SU-DHL-6 (cell line): Measurements from ENCODE around the gene HELZ.
"Not testable (repeated sequence)": the region's sequence is repeated elsewhere in the genome, so short reads cannot be mapped to it uniquely, and the experiment has no call there.

Experiments
- H2AFZ ChIP-seq: fragments of 200-600 bp; sonication (generic); 2 replicates; pipeline ENCODE4 v1.6.1; 2014; ENCODE audit warnings: low read depth, mild to moderate bottlenecking, moderate library complexity, mixed read lengths, antibody characterized with exemption, low read length; ENCODE audit not compliant: severe bottlenecking
- H3F3A ChIP-seq: fragments of 200-600 bp; shearing (Covaris generic); 2 replicates; pipeline ENCODE4 v1.6.0; 2016; ENCODE audit warnings: antibody characterized with exemption, mild to moderate bottlenecking; ENCODE audit not compliant: insufficient read depth
- H3K27ac ChIP-seq: fragments of 200-600 bp; sonication (generic); 2 replicates; pipeline ENCODE4 v1.5.1; 2016; ENCODE audit warnings: low read depth, mild to moderate bottlenecking, low read length, moderate library complexity, mixed read lengths
- H3K27me3 ChIP-seq: fragments of 200-600 bp; sonication (generic), shearing (Covaris generic); 2 replicates; pipeline ENCODE4 v1.6.0; 2014; ENCODE audit warnings: mild to moderate bottlenecking, low read length
- H3K36me3 ChIP-seq: fragments of 200-600 bp; sonication (generic); 2 replicates; pipeline ENCODE4 v1.6.1; 2014; ENCODE audit warnings: mild to moderate bottlenecking, low read length, mixed read lengths
- H3K4me2 ChIP-seq: fragments of 300-600, 200-600 bp; shearing (Covaris generic), sonication (generic); 2 replicates; pipeline ENCODE4 v1.6.0; 2014; ENCODE audit warnings: low read length, low read depth, mild to moderate bottlenecking; ENCODE audit not compliant: poor library complexity, severe bottlenecking
- H3K4me3 ChIP-seq: fragments of 200-600 bp; sonication (generic); 2 replicates; pipeline ENCODE4 v1.5.1; 2014; ENCODE audit warnings: antibody characterized with exemption, low read length, mild to moderate bottlenecking, mixed read lengths; ENCODE audit not compliant: insufficient read depth, poor library complexity, severe bottlenecking
- H3K79me2 ChIP-seq: fragments of 200-600 bp; sonication (generic); 2 replicates; pipeline ENCODE4 v1.6.1; 2014; ENCODE audit warnings: mild to moderate bottlenecking, low read length, moderate library complexity; ENCODE audit not compliant: insufficient read depth
- H3K9ac ChIP-seq: fragments of 200-600 bp; sonication (generic); 2 replicates; pipeline ENCODE4 v1.7.0; 2014; ENCODE audit warnings: mild to moderate bottlenecking, low read length
- H3K9me2 ChIP-seq: fragments of 200-600 bp; sonication (generic); replicated peaks from 2 replicates; pipeline ENCODE4 v1.6.1; 2014; ENCODE audit warnings: low read length; ENCODE audit not compliant: insufficient read depth
- H3K9me3 ChIP-seq: fragments of 200-600 bp; sonication (generic); 2 replicates; pipeline ENCODE4 v1.6.1; 2014; ENCODE audit warnings: low read length, mixed read lengths; ENCODE audit not compliant: insufficient read depth
- H4K20me1 ChIP-seq: fragments of 200-600 bp; sonication (generic); 2 replicates; pipeline ENCODE4 v1.6.1; 2014; ENCODE audit warnings: low read depth, mild to moderate bottlenecking, antibody characterized with exemption, low read length, moderate library complexity, mixed read lengths
- EZH2phosphoT487 ChIP-seq: fragments of 200-600 bp; sonication (generic), shearing (Covaris generic); conservative IDR thresholded peaks from 2 replicates; pipeline ENCODE4 v1.6.1; 2018; ENCODE audit warnings: mild to moderate bottlenecking, antibody characterized with exemption, low read length, moderate library complexity, mixed read lengths
- TF ChIP-seq, protein P1 (sequence below): fragments of 200-600 bp; sonication (generic); IDR thresholded peaks from one replicate; pipeline ENCODE4 v1.5.1; 2017; ENCODE audit warnings: antibody characterized with exemption, mild to moderate bottlenecking, low read length, moderate library complexity; ENCODE audit not compliant: insufficient read depth, poor library complexity, severe bottlenecking

The HELZ gene

DNA sequence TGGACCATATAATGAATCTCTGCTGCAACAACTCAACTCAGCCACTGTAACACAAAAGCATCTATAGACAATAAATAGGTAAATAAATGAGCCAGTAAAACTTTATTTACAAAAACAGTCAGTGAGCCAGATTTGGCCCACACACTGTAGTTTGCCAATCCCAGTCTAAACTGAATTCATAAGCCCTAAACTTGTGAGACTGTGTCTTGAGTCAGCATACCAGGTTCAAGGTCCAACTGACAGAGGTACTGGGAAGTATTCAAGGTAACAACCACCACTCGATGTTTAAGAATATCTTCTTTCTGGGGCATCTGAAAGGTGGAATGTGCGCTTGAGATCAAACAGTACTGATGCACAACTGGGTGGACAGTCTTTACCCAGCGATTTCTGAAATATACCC lies 94.2 kb downstream of the HELZ start:
- no peaks in the 10 kb centered on the region for H3K27me3 ChIP-seq
- H3K27ac ChIP-seq, result no peak overlapping the region
- no peaks in the 10 kb centered on the region; the same call in 1 of the 2 replicates for H3F3A ChIP-seq
- H3K79me2 ChIP-seq, result no peaks in the 10 kb centered on the region
- no peaks in the 10 kb centered on the region for H3K9me3 ChIP-seq
- H3K36me3 ChIP-seq, result peaks cover 18% of the 10 kb centered on the region; the same call in 1 of the 2 replicates
- H2AFZ ChIP-seq, result no peak overlapping the region
- no peak overlapping the region for H3K9ac ChIP-seq
- no peaks in the 10 kb centered on the region for H3K9me2 ChIP-seq
- TF ChIP-seq, protein P1, sequence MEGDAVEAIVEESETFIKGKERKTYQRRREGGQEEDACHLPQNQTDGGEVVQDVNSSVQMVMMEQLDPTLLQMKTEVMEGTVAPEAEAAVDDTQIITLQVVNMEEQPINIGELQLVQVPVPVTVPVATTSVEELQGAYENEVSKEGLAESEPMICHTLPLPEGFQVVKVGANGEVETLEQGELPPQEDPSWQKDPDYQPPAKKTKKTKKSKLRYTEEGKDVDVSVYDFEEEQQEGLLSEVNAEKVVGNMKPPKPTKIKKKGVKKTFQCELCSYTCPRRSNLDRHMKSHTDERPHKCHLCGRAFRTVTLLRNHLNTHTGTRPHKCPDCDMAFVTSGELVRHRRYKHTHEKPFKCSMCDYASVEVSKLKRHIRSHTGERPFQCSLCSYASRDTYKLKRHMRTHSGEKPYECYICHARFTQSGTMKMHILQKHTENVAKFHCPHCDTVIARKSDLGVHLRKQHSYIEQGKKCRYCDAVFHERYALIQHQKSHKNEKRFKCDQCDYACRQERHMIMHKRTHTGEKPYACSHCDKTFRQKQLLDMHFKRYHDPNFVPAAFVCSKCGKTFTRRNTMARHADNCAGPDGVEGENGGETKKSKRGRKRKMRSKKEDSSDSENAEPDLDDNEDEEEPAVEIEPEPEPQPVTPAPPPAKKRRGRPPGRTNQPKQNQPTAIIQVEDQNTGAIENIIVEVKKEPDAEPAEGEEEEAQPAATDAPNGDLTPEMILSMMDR, result no peak
- TF ChIP-seq EZH2phosphoT487, result no peak
- H4K20me1 ChIP-seq, result no peaks in the 10 kb centered on the region
- no peak overlapping the region for H3K4me3 ChIP-seq
- H3K4me2 ChIP-seq, result no peak overlapping the region

DNA sequence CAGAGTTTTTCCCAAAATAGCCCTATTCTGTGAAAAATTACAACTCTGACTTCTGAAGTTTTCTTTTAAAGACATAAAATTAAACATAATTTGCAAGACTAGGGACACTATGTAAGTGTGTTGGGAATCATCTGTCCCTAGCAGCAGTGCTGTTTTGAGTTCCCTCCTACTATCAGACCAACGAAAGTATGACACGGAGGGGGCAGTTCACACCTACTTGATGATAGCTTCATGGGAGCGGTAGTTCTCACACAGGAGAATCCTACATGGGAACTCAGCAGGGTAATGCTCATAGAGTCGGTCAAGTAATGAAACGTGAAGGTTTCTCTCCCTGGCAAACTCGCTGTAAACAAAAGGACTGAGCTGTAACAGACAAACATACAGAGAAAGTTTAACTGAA lies 96.6 kb downstream of the HELZ start:
- H3K27ac ChIP-seq, result no peak overlapping the region
- H3K27me3 ChIP-seq, result no peaks in the 10 kb centered on the region
- H3K36me3 ChIP-seq, result peaks cover 27% of the 10 kb centered on the region; the same call in 1 of the 2 replicates
- TF ChIP-seq EZH2phosphoT487, result no peak
- TF ChIP-seq, protein P1, result no peak
- no peaks in the 10 kb centered on the region; the same call in 1 of the 2 replicates for H3F3A ChIP-seq
- H2AFZ ChIP-seq, result no peak overlapping the region
- H3K9ac ChIP-seq, result no peak overlapping the region
- no peaks in the 10 kb centered on the region for H3K9me3 ChIP-seq
- H3K79me2 ChIP-seq, result no peaks in the 10 kb centered on the region
- H4K20me1 ChIP-seq, result no peaks in the 10 kb centered on the region
- no peak overlapping the region for H3K4me3 ChIP-seq
- H3K4me2 ChIP-seq, result no peak overlapping the region
- no peaks in the 10 kb centered on the region for H3K9me2 ChIP-seq

DNA sequence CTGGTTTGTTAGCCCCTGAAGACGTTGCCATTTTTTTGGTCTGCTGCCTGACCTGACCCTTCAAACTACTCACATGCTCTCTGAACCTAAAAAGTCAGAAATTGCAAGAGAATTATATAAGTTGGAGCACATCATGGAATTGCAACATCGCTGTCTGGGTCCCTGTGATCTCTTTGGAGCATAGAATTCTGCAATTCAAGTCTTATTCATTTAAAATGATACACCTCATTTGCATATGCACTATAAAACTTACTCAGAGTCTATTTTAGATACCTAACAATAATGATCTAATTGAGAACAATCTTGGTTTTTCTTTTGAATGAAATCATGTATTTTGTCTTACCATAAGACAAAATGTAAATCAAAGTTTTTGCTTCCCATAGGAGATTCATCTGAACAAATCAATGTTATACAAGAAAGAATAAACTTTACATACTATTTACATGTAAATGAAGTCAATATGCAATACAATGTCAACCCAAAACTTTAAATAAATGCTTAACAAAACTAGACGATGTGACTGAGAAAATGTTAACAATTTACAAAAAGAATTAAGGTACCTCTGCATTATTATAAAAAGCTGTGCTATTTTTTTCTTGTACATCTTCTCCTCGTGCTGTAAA lies 99.7 kb downstream of the HELZ start:
- Histone ChIP-seq H3K9ac (no peak overlapping the region), H3K9me3 (no peaks in the 10 kb centered on the region), H3K79me2 (no peaks in the 10 kb centered on the region), H3K4me3 (no peak overlapping the region), H3F3A (no peaks in the 10 kb centered on the region), H3K9me2 (no peaks in the 10 kb centered on the region), H4K20me1 (no peaks in the 10 kb centered on the region), H3K4me2 (no peak overlapping the region), H3K27ac (no peak overlapping the region), H2AFZ (no peak overlapping the region), H3K27me3 (no peaks in the 10 kb centered on the region), H3K36me3 (peaks cover 18% of the 10 kb centered on the region; the same call in 1 of the 2 replicates)
- no peak for TF ChIP-seq EZH2phosphoT487

DNA sequence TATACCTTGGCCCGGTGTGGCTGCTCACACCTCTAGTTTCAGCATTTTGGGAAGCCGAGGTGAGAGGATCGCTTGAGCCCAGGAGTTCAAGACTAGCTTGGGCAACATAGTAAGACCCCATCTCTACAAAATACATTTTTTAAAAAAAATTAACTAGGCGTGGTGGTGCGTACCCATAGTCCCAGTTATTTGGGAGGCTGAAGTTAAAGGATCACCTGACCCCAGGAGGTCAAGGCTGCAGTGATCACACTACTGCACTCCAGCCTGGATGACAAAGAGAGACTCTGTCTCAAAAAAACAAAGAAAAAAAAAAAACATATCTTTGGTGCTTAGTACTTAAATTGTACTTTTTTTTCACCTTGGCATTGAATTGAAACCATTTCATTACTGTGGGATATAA lies 101.7 kb downstream of the HELZ start:
- TF ChIP-seq, protein P1, result no peak
- TF ChIP-seq EZH2phosphoT487, result no peak
- no peaks in the 10 kb centered on the region for H3F3A ChIP-seq
- H4K20me1 ChIP-seq, result no peaks in the 10 kb centered on the region
- H3K9me2 ChIP-seq, result no peaks in the 10 kb centered on the region
- peaks cover 10% of the 10 kb centered on the region; the same call in 1 of the 2 replicates for H3K36me3 ChIP-seq
- H3K9me3 ChIP-seq, result no peaks in the 10 kb centered on the region
- no peak overlapping the region for H3K27ac ChIP-seq
- H3K4me2 ChIP-seq, result no peak overlapping the region
- no peaks in the 10 kb centered on the region for H3K27me3 ChIP-seq
- H3K9ac ChIP-seq, result no peak overlapping the region
- no peak overlapping the region for H3K4me3 ChIP-seq
- H2AFZ ChIP-seq, result no peak overlapping the region
- H3K79me2 ChIP-seq, result no peaks in the 10 kb centered on the region

DNA sequence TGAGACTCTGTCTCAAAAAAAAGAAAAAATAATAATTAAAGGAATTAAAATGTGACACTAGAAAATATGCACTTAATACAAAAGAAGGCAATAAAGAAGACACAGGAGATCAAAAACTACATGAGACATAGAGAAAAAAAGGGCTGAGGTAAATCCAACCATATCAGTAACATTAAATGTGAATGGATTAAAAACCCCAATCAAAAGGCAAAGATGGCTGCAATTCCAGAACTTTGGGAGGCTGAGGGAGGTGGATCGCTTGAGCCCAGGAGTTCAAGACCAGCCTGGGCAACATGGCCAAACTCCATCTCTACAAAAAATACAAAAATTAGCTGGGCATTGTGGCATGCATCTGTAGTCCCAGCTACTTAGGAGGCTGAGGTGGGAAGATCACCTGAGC lies 103.0 kb downstream of the HELZ start:
- peaks cover 21% of the 10 kb centered on the region; the same call in 1 of the 2 replicates for H3K36me3 ChIP-seq
- H3K4me3 ChIP-seq, H3K9ac ChIP-seq, H3K4me2 ChIP-seq, H3K79me2 ChIP-seq, H3K9me2 ChIP-seq, H2AFZ ChIP-seq, H3F3A ChIP-seq, H3K27me3 ChIP-seq, H3K9me3 ChIP-seq, H4K20me1 ChIP-seq, H3K27ac ChIP-seq: not testable (repeated sequence)
